ENCODE data around the gene LIN9. TPM values are rescaled to one million over a fixed set of nuclear protein-coding genes. Genes with fewer than 3 reads are reported as not detected.

LIN9 gene
- total and polyA plus RNA-seq, 12 donors, result 0.97 to 5.7 (median 2.1) TPM

DNA sequence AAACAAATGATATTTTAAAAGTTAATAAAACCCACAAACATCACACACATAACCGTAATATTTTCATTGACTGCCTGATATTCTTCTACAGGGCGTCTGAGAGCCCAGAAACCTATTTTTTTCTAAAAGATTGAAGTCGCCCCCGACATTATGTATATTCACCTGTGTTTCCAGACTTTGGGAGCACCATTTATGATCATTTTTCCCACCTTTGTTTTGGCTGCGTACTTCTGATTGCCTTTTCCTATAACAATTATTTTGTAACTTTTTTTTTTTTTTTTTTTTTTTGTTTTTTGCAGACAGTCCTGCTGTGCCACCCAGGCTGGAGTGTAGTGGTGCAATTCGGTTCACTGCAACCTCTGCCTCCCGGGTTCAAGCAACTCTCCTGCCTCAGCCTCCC lies 121.6 kb downstream of the LIN9 start:
- H3K27ac ChIP-seq, result peak overlapping the region in 1 of 5 donors; percentile 94
- H3K9me3 ChIP-seq (replicated peaks in 1 of 3), result no peaks in the 10 kb centered on the region
- H3K36me3 ChIP-seq (replicated peaks in 1 of 2), result no peaks in the 10 kb centered on the region
- intact Hi-C loops (cut with DNase I), result loop anchor here in 1 of 2 donors (10.0 kb wide), 1 partner anchor 123 kb away; the partner anchor contains the start of gene H3-3A
- peak overlapping the region in 2 of 4 donors; percentile 76 to 77 for H3K4me3 ChIP-seq
- no peak for TF ChIP-seq POLR2A (IDR thresholded peaks at IDR 0.05)
- TF ChIP-seq, protein P1, sequence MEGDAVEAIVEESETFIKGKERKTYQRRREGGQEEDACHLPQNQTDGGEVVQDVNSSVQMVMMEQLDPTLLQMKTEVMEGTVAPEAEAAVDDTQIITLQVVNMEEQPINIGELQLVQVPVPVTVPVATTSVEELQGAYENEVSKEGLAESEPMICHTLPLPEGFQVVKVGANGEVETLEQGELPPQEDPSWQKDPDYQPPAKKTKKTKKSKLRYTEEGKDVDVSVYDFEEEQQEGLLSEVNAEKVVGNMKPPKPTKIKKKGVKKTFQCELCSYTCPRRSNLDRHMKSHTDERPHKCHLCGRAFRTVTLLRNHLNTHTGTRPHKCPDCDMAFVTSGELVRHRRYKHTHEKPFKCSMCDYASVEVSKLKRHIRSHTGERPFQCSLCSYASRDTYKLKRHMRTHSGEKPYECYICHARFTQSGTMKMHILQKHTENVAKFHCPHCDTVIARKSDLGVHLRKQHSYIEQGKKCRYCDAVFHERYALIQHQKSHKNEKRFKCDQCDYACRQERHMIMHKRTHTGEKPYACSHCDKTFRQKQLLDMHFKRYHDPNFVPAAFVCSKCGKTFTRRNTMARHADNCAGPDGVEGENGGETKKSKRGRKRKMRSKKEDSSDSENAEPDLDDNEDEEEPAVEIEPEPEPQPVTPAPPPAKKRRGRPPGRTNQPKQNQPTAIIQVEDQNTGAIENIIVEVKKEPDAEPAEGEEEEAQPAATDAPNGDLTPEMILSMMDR (IDR thresholded peaks at IDR 0.05), result no peak
- DNase-seq, result no peak
- H3K4me1 ChIP-seq (replicated peaks in 1 of 2), result peaks cover 10 to 36% of the 10 kb centered on the region in 2 donors
- 82 to 90% (median 86%) methylated on average over 7 of the region's 7 CpGs for WGBS, 4 donors
- H3K27me3 ChIP-seq, result no peaks in the 10 kb centered on the region

DNA sequence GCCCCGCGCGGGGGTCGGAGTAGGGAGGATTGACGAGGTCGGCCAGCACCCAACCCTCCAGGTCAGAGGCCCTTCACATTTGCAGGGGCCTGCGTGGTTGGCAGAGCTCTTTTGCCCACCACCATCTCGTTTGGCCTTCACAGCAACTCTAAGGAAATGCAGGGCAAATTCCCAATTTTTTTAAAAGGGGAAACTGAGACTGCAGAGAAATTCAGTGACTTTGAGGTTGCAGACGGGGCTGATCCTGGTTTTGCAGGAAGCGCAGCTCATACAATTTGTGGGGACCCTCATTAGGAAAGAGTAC lies 122.0 kb downstream of the LIN9 start:
- Histone ChIP-seq H3K27ac (peak overlapping the region; percentile 82 to 95 (median 92)), H3K27me3 (no peaks in the 10 kb centered on the region), H3K9me3 (replicated peaks in 1 of 3) (no peaks in the 10 kb centered on the region), H3K4me1 (replicated peaks in 1 of 2) (peaks cover 13 to 40% of the 10 kb centered on the region in 2 donors), H3K4me3 (peak overlapping the region; percentile 76 to 81 (median 76)), H3K36me3 (replicated peaks in 1 of 2) (no peaks in the 10 kb centered on the region)
- intact Hi-C loops (cut with DNase I), result loop anchor here in 1 of 2 donors (10.0 kb wide), 1 partner anchor 122 kb away; the partner anchor contains the start of gene H3-3A
- DNase-seq, result no peak
- no peak for TF ChIP-seq POLR2A (IDR thresholded peaks at IDR 0.05)
- TF ChIP-seq, protein P1 (IDR thresholded peaks at IDR 0.05), result peak in 1 of 6 experiments; percentile 30
- 8 to 16% (median 11%) methylated on average over 4 to 10 of the region's 10 CpGs for WGBS, 4 donors

DNA sequence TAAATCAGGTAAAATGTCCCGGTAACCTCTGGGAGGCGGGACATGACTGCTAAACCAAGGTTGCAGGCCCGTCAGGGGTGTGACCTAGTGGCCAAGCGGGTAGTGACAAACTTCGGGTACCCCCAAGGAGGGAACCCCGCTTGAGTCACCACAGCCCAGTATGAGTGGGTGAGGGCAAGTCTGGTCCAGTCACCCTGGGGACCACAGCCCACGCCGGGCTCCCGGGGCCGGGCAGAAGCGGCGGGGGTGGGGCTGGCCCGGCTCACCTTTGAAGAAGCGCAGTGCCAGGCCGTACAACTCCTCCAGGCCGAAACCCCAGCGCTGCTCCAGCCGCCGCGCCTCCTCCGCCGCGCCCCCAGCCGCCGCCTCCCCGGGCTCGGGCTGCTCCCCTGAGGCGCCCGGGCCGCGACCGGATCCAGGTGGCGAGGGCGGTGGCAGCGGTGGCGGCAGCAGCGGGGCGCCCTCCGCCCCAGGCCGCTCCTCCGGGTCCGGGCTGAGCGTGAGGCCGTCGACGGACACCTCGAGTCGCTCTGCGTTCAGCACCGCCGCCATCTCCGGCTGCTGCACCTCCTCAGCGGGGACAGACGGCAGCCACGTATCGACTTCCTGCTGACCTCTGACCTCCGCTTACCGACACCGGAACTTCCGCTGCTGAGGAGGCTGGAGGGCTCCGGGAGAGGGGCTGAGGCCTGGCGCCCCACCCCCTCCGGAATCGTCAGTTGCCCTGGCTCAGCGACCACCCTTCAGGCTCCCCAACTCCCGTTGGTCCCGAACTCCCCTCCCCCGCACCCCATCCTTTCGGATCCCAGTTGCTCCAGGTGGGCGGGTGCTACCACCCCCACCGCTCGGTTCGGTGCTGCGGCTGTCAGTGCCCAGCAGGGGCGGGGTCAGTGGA lies 122.6 kb downstream of the LIN9 start, which contains the start of gene ACBD3:
Gene ACBD3 (minus strand): TSS at position 618 of the 895 bp plus-strand sequence. CDS start 66 bp downstream, at position 552.
- intact Hi-C loops (cut with DNase I), result loop anchor here in 1 of 2 donors (10.0 kb wide), 1 partner anchor 122 kb away; the partner anchor contains the start of gene H3-3A
- WGBS, 4 donors, result 0 to 3% (median 0%) methylated on average over 6 to 75 of the region's 75 CpGs
- peaks cover 13 to 46% of the 10 kb centered on the region in 2 donors for H3K4me1 ChIP-seq (replicated peaks in 1 of 2)
- peak within 1 kb of the TSS; percentile 76 to 81 (median 76) for H3K4me3 ChIP-seq
- DNase-seq, result peak; percentile 84 to 93 (median 88)
- H3K27ac ChIP-seq, result peak within 1 kb of the TSS; percentile 82 to 95 (median 92)
- no peaks in the 10 kb centered on the region for H3K27me3 ChIP-seq
- no peaks in the 10 kb centered on the region for H3K9me3 ChIP-seq (replicated peaks in 1 of 3)
- peak; percentile 64 to 80 for TF ChIP-seq POLR2A (IDR thresholded peaks at IDR 0.05)
- TF ChIP-seq, protein P1 (IDR thresholded peaks at IDR 0.05), result peak in 2 of 6 experiments; percentile 28 to 43
- no peaks in the 10 kb centered on the region for H3K36me3 ChIP-seq (replicated peaks in 1 of 2)
